ENCODE results near the gene TSPEAR.
A peak's percentile ranks its signal among the peaks of the same experiment; 100 is the strongest.

Gene TSPEAR

GRCh38 chr21:44526096-44526997 is 185.0 kb downstream of the TSPEAR start:
- no peak for DNase-seq

- no peak for DNase-seq
These were observed 185.8 kb downstream of the TSPEAR start for GRCh38 chr21:44525391-44526095.

GRCh38 chr21:44524414-44525371 is 186.7 kb downstream of the TSPEAR start:
- no peak for DNase-seq

GRCh38 chr21:44523567-44524413 is 187.6 kb downstream of the TSPEAR start:
- DNase-seq: no peak

- no peak for DNase-seq
These were observed 188.6 kb downstream of the TSPEAR start for GRCh38 chr21:44522753-44523204.

GRCh38 chr21:44521928-44522752 is 189.2 kb downstream of the TSPEAR start:
- DNase-seq: no peak

GRCh38 chr21:44521301-44521927 is 190.0 kb downstream of the TSPEAR start:
- DNase-seq: no peak

GRCh38 chr21:44520326-44521300 is 190.8 kb downstream of the TSPEAR start:
- no peak for DNase-seq

- no peak for DNase-seq
These were observed 191.7 kb downstream of the TSPEAR start for GRCh38 chr21:44519346-44520325.

- no peak for DNase-seq
These were observed 192.7 kb downstream of the TSPEAR start for GRCh38 chr21:44518686-44519085.

- peak in 6 of 14 donors; percentile 5 to 43 (median 22) for DNase-seq
These were observed 194.0 kb downstream of the TSPEAR start for GRCh38 chr21:44517175-44517899.

GRCh38 chr21:44516828-44517174 is 194.6 kb downstream of the TSPEAR start:
- DNase-seq: no peak

GRCh38 chr21:44516342-44516741 is 195.0 kb downstream of the TSPEAR start:
- DNase-seq: no peak

GRCh38 chr21:44515359-44516165 is 195.8 kb downstream of the TSPEAR start:
- DNase-seq: no peak

GRCh38 chr21:44514746-44515358 is 196.5 kb downstream of the TSPEAR start:
- no peak for DNase-seq

- DNase-seq: no peak
These were observed 197.2 kb downstream of the TSPEAR start for GRCh38 chr21:44514218-44514520.

All from C1 segment of cervical spinal cord (tissue), 14 donors.